T1000 (cell line): ENCODE measurements around the gene ALDH1B1.
A peak's percentile ranks its signal among the peaks of the same experiment; 100 is the strongest.

Experiments used
- DNase-seq: peaks from one replicate; lab custom pipeline; 2025; ENCODE audit warnings: mixed read lengths; lab: John Stamatoyannopoulos, UW

The ALDH1B1 gene

GRCh38 chr9:38416461-38416860 is 24.0 kb downstream of the ALDH1B1 start:
- no peak for DNase-seq

GRCh38 chr9:38417003-38417945 is 24.8 kb downstream of the ALDH1B1 start:
- DNase-seq: no peak

- DNase-seq: no peak
Measured at GRCh38 chr9:38418366-38418765, 25.9 kb downstream of the ALDH1B1 start.

GRCh38 chr9:38419181-38419580 is 26.7 kb downstream of the ALDH1B1 start:
- DNase-seq: no peak

GRCh38 chr9:38421498-38422211 is 29.2 kb downstream of the ALDH1B1 start:
- DNase-seq: peak; percentile 55

- no peak for DNase-seq
Measured at GRCh38 chr9:38422555-38423260, 30.2 kb downstream of the ALDH1B1 start.

- DNase-seq: no peak
Measured at GRCh38 chr9:38423273-38423972, 30.9 kb downstream of the ALDH1B1 start.

GRCh38 chr9:38423973-38424843 is 31.7 kb downstream of the ALDH1B1 start, which contains the start of gene IGFBPL1:
Gene IGFBPL1, minus strand, starts transcription at chr9:38424454. Its CDS starts 30 bp downstream, at chr9:38424424.
- no peak for DNase-seq

GRCh38 chr9:38424918-38425317 is 32.4 kb downstream of the ALDH1B1 start:
- DNase-seq: no peak

- no peak for DNase-seq
Measured at GRCh38 chr9:38428062-38428461, 35.6 kb downstream of the ALDH1B1 start.

GRCh38 chr9:38431116-38431515 is 38.6 kb downstream of the ALDH1B1 start:
- DNase-seq: no peak

GRCh38 chr9:38432922-38433510 is 40.5 kb downstream of the ALDH1B1 start:
- DNase-seq: no peak

GRCh38 chr9:38434365-38434764 is 41.9 kb downstream of the ALDH1B1 start:
- no peak for DNase-seq

- DNase-seq: no peak
Measured at GRCh38 chr9:38434853-38435252, 42.4 kb downstream of the ALDH1B1 start.

- DNase-seq: no peak
Measured at GRCh38 chr9:38435521-38435920, 43.0 kb downstream of the ALDH1B1 start.

GRCh38 chr9:38436708-38437107 is 44.2 kb downstream of the ALDH1B1 start:
- DNase-seq: no peak

- no peak for DNase-seq
Measured at GRCh38 chr9:38437193-38437823, 44.8 kb downstream of the ALDH1B1 start.

GRCh38 chr9:38439291-38439915 is 46.9 kb downstream of the ALDH1B1 start:
- DNase-seq: no peak

GRCh38 chr9:38439916-38440301 is 47.4 kb downstream of the ALDH1B1 start:
- no peak for DNase-seq
